LNCAP (cell line): ENCODE data around the gene MRM2.

Experiments
- CTCF ChIP-seq: fragments of 450-650 bp; IDR thresholded peaks from 2 replicates; pipeline ENCODE4 v1.5.1; 2017; ENCODE audit warnings: mild to moderate bottlenecking

MRM2 gene

GRCh38 chr7:2203766-2204300 is 38.2 kb downstream of the MRM2 start:
- TF ChIP-seq CTCF, result no peak

- TF ChIP-seq CTCF, result no peak
These were observed 38.9 kb downstream of the MRM2 start for GRCh38 chr7:2202901-2203765.

- no peak for TF ChIP-seq CTCF
These were observed 39.6 kb downstream of the MRM2 start for GRCh38 chr7:2202361-2202761.

GRCh38 chr7:2201686-2202360 is 40.2 kb downstream of the MRM2 start:
- TF ChIP-seq CTCF, result no peak

GRCh38 chr7:2201128-2201527 is 40.9 kb downstream of the MRM2 start:
- no peak for TF ChIP-seq CTCF

- no peak for TF ChIP-seq CTCF
These were observed 41.4 kb downstream of the MRM2 start for GRCh38 chr7:2200584-2200980.

GRCh38 chr7:2199956-2200583 is 41.9 kb downstream of the MRM2 start:
- TF ChIP-seq CTCF, result no peak
